Kidney (tissue), 14 donors: Measurements from ENCODE around the gene TMEM97. TPM values are rescaled to one million over a fixed set of nuclear protein-coding genes. Genes with fewer than 3 reads are reported as not detected.
"Not testable (repeated sequence)": the region's sequence is repeated elsewhere in the genome, so short reads cannot be mapped to it uniquely, and the experiment has no call there.

Source experiments
- DNase-seq, 5 donors: peaks; one replicate each; pipeline ENCODE4 v3.0.0-alpha.2; 2013 to 2020
- FAIRE-seq: peaks from 2 replicates; lab custom pipeline; 2012; peaks lifted over from hg19 to GRCh38; lab: Jason Lieb, UNC
- H3K27ac ChIP-seq, 2 donors: one replicate each; pipeline ENCODE4 v1.7.0; 2013; ENCODE audit warnings: low read depth in 2 of 2, low read length in 2 of 2, inconsistent platforms in 1 of 2
- H3K27me3 ChIP-seq: one replicate; pipeline ENCODE4 v1.7.1; 2013; ENCODE audit warnings: low read length, inconsistent platforms; ENCODE audit not compliant: control insufficient read depth, insufficient read depth
- H3K36me3 ChIP-seq, 3 donors: one replicate each; pipeline versions ENCODE4 v1.7.0 to v1.7.1; 2013; ENCODE audit warnings: low read length in 3 of 3, control low read depth in 1 of 3, inconsistent platforms in 1 of 3; ENCODE audit not compliant: insufficient read depth in 3 of 3, control insufficient read depth in 2 of 3
- H3K4me1 ChIP-seq, 3 donors: one replicate each; pipeline versions ENCODE4 v1.7.0 to v1.7.1; 2013; ENCODE audit warnings: low read length in 3 of 3, inconsistent platforms in 1 of 3, low read depth in 1 of 3; ENCODE audit not compliant: control insufficient read depth in 2 of 3, insufficient read depth in 2 of 3
- H3K4me3 ChIP-seq, 3 donors: one replicate each; pipeline versions ENCODE4 v1.7.0 to v1.8.1; 2013; ENCODE audit warnings: low read length in 3 of 3, control low read depth in 1 of 3, inconsistent platforms in 1 of 3
- H3K9ac ChIP-seq, 3 donors: one replicate each; pipeline versions ENCODE4 v1.7.0 to v1.7.1; 2013; ENCODE audit warnings: low read length in 3 of 3, control low read depth in 1 of 3, inconsistent platforms in 1 of 3
- H3K9me3 ChIP-seq, 3 donors: one replicate each; pipeline versions ENCODE4 v1.7.0 to v1.7.1; 2013; ENCODE audit warnings: low read length in 3 of 3, control low read depth in 1 of 3, inconsistent platforms in 1 of 3; ENCODE audit not compliant: control insufficient read depth in 2 of 3, insufficient read depth in 1 of 3
- intact Hi-C: fragments of 100-400 bp; cut with DNase I; formaldehyde crosslinking; loops from one replicate; pipeline ENCODE4 v1.11.1; 2022
- polyA plus RNA-seq: library from polyadenylated mRNA; stranded (reverse); fragments of 350-450 nt; fragmentation: Illumina TruSeq; extraction: RNeasy Lipid Tissue Mini Kit (QIAGEN cat#74804); gene quantifications from one replicate; pipeline ENCODE4 v1.2.3, GENCODE V29; 2014; ENCODE audit warnings: low read depth, low replicate concordance; ENCODE audit not compliant: insufficient read depth
- total RNA-seq: library from RNA; stranded (reverse); fragmentation: NEBNext Ultra II Directional; extraction: Animal tissue kit (Norgen Biotek cat#: 25700); gene quantifications from one replicate; pipeline ENCODE4 v1.2.1, GENCODE V29; 2021
- TF ChIP-seq, protein P1 (sequence below): IDR thresholded peaks from 3 replicates; pipeline ENCODE4 v1.5.1; 2012; ENCODE audit warnings: mild to moderate bottlenecking, moderate library complexity, borderline replicate concordance; ENCODE audit not compliant: insufficient read depth; ENCODE audit errors: extremely low read depth
- donor health status: control.
- donor health status: control.
- donor health status: control.
- donor health status: control.
- donor health status: control.
- donor health status: DM: yes; HTN: yes; CAD: no.
- donor health status: Normal renal cell carcinoma (clear cell type).

TMEM97 gene
- total and polyA plus RNA-seq, 2 donors from 2014 or later, result 10.2 to 11.6 TPM

DNA sequence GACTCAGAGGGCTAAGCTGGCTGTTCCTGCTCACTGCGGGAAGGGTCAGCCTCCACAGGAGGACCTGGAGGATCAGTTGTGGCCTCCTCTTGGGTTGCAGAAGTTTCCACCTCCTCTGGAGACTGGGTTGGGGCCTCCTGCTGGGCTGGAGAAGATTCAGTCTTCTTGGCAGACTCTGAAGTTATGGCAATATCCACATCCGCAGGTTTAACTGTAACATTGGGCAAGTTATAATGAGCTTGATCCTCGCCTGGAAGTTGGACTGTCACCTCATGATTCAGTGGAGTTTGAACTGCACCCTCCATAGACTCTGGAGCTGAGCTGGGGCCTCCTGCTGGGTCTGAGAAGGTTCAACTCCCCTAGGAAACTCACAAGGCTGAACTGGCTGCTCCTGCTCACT, 47.6 kb upstream of the TMEM97 start:
- Histone ChIP-seq H3K27me3 (no peaks in the 10 kb centered on the region), H3K27ac (no peak overlapping the region), H3K4me1 (no peaks in the 10 kb centered on the region), H3K9me3 (no peaks in the 10 kb centered on the region), H3K36me3 (no peaks in the 10 kb centered on the region), H3K9ac (no peak overlapping the region), H3K4me3 (no peak overlapping the region)
- FAIRE-seq (no peak), DNase-seq (no peak)
- intact Hi-C loops, result no loop called here
- TF ChIP-seq, protein P1, sequence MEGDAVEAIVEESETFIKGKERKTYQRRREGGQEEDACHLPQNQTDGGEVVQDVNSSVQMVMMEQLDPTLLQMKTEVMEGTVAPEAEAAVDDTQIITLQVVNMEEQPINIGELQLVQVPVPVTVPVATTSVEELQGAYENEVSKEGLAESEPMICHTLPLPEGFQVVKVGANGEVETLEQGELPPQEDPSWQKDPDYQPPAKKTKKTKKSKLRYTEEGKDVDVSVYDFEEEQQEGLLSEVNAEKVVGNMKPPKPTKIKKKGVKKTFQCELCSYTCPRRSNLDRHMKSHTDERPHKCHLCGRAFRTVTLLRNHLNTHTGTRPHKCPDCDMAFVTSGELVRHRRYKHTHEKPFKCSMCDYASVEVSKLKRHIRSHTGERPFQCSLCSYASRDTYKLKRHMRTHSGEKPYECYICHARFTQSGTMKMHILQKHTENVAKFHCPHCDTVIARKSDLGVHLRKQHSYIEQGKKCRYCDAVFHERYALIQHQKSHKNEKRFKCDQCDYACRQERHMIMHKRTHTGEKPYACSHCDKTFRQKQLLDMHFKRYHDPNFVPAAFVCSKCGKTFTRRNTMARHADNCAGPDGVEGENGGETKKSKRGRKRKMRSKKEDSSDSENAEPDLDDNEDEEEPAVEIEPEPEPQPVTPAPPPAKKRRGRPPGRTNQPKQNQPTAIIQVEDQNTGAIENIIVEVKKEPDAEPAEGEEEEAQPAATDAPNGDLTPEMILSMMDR, result no peak

DNA sequence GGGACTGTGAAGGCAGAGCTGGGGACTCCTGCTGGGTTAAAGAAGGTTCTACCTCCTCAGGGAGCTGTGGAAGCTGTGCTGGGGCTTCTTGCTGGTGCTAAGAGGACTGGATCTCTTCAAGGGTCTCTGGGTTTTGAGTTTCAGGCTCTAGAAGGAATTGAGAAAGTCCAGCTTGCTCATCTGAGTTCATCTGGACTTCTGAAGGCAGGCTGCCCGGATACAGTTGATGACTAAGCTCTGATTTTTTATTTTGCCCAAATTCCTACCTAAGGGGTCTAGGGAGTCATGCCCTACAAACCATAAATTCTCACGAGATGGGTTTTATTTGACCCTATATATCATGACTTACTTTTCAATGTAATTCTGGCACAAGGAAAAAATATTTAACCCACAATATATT, 46.8 kb upstream of the TMEM97 start:
- intact Hi-C loops, result no loop called here
- Histone ChIP-seq H3K4me1 (no peaks in the 10 kb centered on the region), H3K9me3 (no peaks in the 10 kb centered on the region), H3K36me3 (no peaks in the 10 kb centered on the region), H3K27ac (no peak overlapping the region), H3K27me3 (no peaks in the 10 kb centered on the region), H3K4me3 (no peak overlapping the region), H3K9ac (no peak overlapping the region)
- TF ChIP-seq, protein P1, result no peak
- DNase-seq (no peak), FAIRE-seq (no peak)

DNA sequence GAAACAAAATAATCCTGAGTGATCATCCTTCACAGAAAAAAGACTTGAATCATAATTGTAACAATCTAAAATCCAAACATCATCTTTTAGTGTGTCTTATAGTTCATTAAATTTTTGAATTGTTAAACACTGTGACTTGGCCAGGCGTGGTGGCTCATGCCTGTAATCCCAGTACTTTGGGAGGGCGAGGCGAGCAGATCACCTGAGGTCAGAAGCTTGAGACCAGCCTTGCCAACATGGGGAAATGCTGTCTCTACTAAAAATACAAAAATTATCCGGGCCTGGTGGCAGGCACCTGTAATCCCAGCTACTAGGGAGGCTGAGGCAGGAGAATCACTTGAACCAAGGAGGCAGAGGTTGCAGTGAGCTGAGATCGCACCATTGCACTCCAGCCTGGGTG, 45.7 kb upstream of the TMEM97 start:
- H3K36me3 ChIP-seq, H3K27me3 ChIP-seq, H3K9me3 ChIP-seq, H3K9ac ChIP-seq, H3K4me1 ChIP-seq, intact Hi-C loops, H3K27ac ChIP-seq, DNase-seq, FAIRE-seq, H3K4me3 ChIP-seq: not testable (repeated sequence)

DNA sequence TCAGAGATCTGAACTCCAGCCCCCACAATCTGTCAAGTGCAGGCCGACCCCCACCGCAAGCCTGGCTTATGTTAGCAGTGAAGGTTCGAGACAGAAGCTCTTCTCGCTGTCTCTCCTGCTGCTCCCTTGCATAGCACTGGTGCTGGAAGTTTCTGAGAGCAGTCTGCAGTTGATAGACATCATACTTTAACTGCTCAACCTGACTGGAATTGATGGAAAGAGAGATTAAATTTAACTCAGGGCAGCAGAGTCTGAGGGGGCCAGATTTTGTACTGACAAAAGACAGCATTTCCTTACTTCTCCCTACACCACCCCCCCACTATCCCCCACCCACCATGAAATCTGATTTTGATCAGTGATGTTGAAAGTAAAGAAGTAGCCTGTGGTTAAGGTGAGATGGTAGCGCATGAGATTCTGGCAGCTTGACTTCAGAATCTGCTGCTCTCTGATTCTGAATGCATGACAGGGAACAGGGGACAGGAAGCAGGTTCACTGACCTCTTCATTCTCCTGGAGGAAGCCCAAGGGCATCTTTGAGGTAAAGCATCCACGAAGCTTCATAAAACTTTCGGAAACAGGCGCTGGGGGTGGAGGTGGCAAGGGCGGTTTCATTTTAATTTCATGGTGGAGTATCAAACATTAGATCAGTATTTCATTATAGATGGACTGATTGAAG, 44.3 kb upstream of the TMEM97 start:
- Histone ChIP-seq H3K27me3 (no peaks in the 10 kb centered on the region), H3K4me1 (no peaks in the 10 kb centered on the region), H3K9ac (no peak overlapping the region), H3K9me3 (no peaks in the 10 kb centered on the region), H3K36me3 (no peaks in the 10 kb centered on the region), H3K27ac (no peak overlapping the region), H3K4me3 (no peak overlapping the region)
- no peak for FAIRE-seq
- TF ChIP-seq, protein P1, result no peak
- no peak for DNase-seq
- intact Hi-C loops, result no loop called here
